ENCODE results near the gene CBX2. TPM values are rescaled to one million over a fixed set of nuclear protein-coding genes. Genes with fewer than 3 reads are reported as not detected.

The CBX2 gene
- polyA plus RNA-seq, 2 of the 4 experiments (the other 2 are of a cell fraction), result 7.4 to 16.4 TPM

- no peak overlapping the region for H3K4me3 ChIP-seq
- DNase-seq (ENCODE audit: low read depth in 1 of 2, low spot score in 1 of 2) (no peak), ATAC-seq (no peak), FAIRE-seq (no peak)
- POLR2A ChIA-PET, result no interaction called here
- no peaks in the 10 kb centered on the region for H3K9me3 ChIP-seq
- 82% methylated on average over 10 of the region's 10 CpGs for WGBS (ENCODE audit: missing lambda C conversion rate)
- H3K4me1 ChIP-seq, result no peaks in the 10 kb centered on the region; the same call in 2 of the 3 replicates
- CTCF ChIA-PET, result interaction anchor here (2.4 kb wide), 1 partner anchor 9 kb away, joined by 14 read pairs; no protein-coding TSS in a partner anchor
- H3K4me2 ChIP-seq, result no peak overlapping the region
- no peak overlapping the region for H3K27ac ChIP-seq
- TF ChIP-seq BHLHE40 (IDR thresholded peaks at IDR 0.05; ENCODE audit: low read depth, low read length) (no peak), ZFP36 (IDR thresholded peaks at IDR 0.05; ENCODE audit: borderline replicate concordance, partially characterized antibody) (no peak), JUN (IDR thresholded peaks at IDR 0.05) (no peak), CEBPB (IDR thresholded peaks at IDR 0.05) (no peak), HMGXB4 (CRISPR knock-in tag; IDR thresholded peaks at IDR 0.05; ENCODE audit: borderline replicate concordance) (no peak), E2F6 (IDR thresholded peaks at IDR 0.05; ENCODE audit: borderline replicate concordance, low read depth) (no peak), TP53 (CRISPR knock-in tag; IDR thresholded peaks at IDR 0.05) (no peak), RFX5 (IDR thresholded peaks at IDR 0.05) (no peak), RARB (CRISPR knock-in tag; IDR thresholded peaks at IDR 0.05) (no peak), CBX8 (IDR thresholded peaks at IDR 0.05) (no peak), SREBF2 (IDR thresholded peaks at IDR 0.05) (no peak), KDM5A (IDR thresholded peaks at IDR 0.05) (no peak), EHF (CRISPR knock-in tag; IDR thresholded peaks at IDR 0.05) (no peak), JUNB (IDR thresholded peaks at IDR 0.05) (no peak), MAX (IDR thresholded peaks at IDR 0.05) (no peak), FOXS1 (CRISPR knock-in tag; IDR thresholded peaks at IDR 0.05) (no peak), HEYL (CRISPR knock-in tag; IDR thresholded peaks at IDR 0.05) (no peak)
Observed at GRCh38 chr17:79732254-79732653, 45.7 kb upstream of the CBX2 start.

GRCh38 chr17:79732804-79733691 lies 44.9 kb upstream of the CBX2 start:
- POLR2A ChIA-PET, result no interaction called here
- H3K4me2 ChIP-seq, result no peak overlapping the region

More at GRCh38 chr17:79732804-79733691, 44.9 kb upstream of the CBX2 start:
- CTCF ChIA-PET, result interaction anchor here (1.3 to 2.4 kb wide), 2 partner anchors 8 to 167 kb away, joined by 3 to 14 read pairs; no protein-coding TSS in a partner anchor
- H3K4me1 ChIP-seq, result no peaks in the 10 kb centered on the region; the same call in 2 of the 3 replicates
- no peaks in the 10 kb centered on the region for H3K9me3 ChIP-seq
- DNase-seq (ENCODE audit: low read depth in 1 of 2, low spot score in 1 of 2) (no peak), FAIRE-seq (no peak), ATAC-seq (no peak)
- no peak overlapping the region for H3K4me3 ChIP-seq
- no peak for TF ChIP-seq HOXB5 (CRISPR knock-in tag; IDR thresholded peaks at IDR 0.05)
- no peak for TF ChIP-seq CHD2 (IDR thresholded peaks at IDR 0.05; ENCODE audit: low read length, partially characterized antibody)
- no peak for TF ChIP-seq E2F6 (IDR thresholded peaks at IDR 0.05; ENCODE audit: borderline replicate concordance, low read depth)
- TF ChIP-seq ZNF302 (CRISPR knock-in tag; IDR thresholded peaks at IDR 0.05), result no peak
- no peak for TF ChIP-seq CHD4 (IDR thresholded peaks at IDR 0.05; ENCODE audit: borderline replicate concordance)
- no peak for TF ChIP-seq MAFK (IDR thresholded peaks at IDR 0.05; ENCODE audit: partially characterized antibody)
- WGBS (ENCODE audit: missing lambda C conversion rate), result 75% methylated on average over 35 of the region's 35 CpGs
- H3K27ac ChIP-seq, result no peak overlapping the region
